Smooth muscle cell (in vitro differentiated cells): ENCODE measurements around the gene TM9SF1. TPM values are rescaled to one million over a fixed set of nuclear protein-coding genes. Genes with fewer than 3 reads are reported as not detected.

Experiments used
- DNase-seq: peaks from one replicate; lab custom pipeline; 2025; ENCODE audit not compliant: unreplicated experiment; lab: John Stamatoyannopoulos, UW
- H2AFZ ChIP-seq: fragments of 200-600 bp; sonication (generic); 2 replicates; pipeline ENCODE4 v1.6.0; 2016; ENCODE audit warnings: antibody characterized with exemption, low read depth, mild to moderate bottlenecking
- H3F3A ChIP-seq: fragments of 200-600 bp; sonication (generic); 2 replicates; pipeline ENCODE4 v1.6.0; 2017; ENCODE audit warnings: antibody characterized with exemption, low read depth
- H3K27ac ChIP-seq: fragments of 200-600 bp; sonication (generic); 2 replicates; pipeline ENCODE4 v1.5.1; 2016; ENCODE audit warnings: low read depth, mild to moderate bottlenecking
- H3K27me3 ChIP-seq: fragments of 200-600 bp; sonication (generic); 2 replicates; pipeline ENCODE4 v1.6.1; 2016; ENCODE audit warnings: low read depth, mild to moderate bottlenecking
- H3K36me3 ChIP-seq: fragments of 200-600 bp; sonication (generic); 2 replicates; pipeline ENCODE4 v1.5.1; 2016; ENCODE audit warnings: low read depth
- H3K4me1 ChIP-seq: fragments of 200-600 bp; sonication (generic); 2 replicates; pipeline ENCODE4 v1.5.1; 2016; ENCODE audit warnings: low read depth
- H3K4me2 ChIP-seq: fragments of 200-600 bp; sonication (generic); 2 replicates; pipeline ENCODE4 v1.6.0; 2016; ENCODE audit warnings: mild to moderate bottlenecking
- H3K4me3 ChIP-seq: fragments of 200-600 bp; sonication (generic); 2 replicates; pipeline ENCODE4 v1.5.1; 2016; ENCODE audit warnings: mild to moderate bottlenecking
- H3K79me2 ChIP-seq: fragments of 200-600 bp; sonication (generic); 2 replicates; pipeline ENCODE4 v1.6.0; 2016; ENCODE audit warnings: low read depth, mild to moderate bottlenecking
- H3K9ac ChIP-seq: fragments of 200-600 bp; sonication (generic); 2 replicates; pipeline ENCODE4 v1.6.0; 2016; ENCODE audit warnings: low read depth
- H3K9me3 ChIP-seq: fragments of 200-600 bp; sonication (generic); replicated peaks from 2 replicates; pipeline ENCODE4 v1.5.1; 2016; ENCODE audit warnings: low read depth
- H4K20me1 ChIP-seq: fragments of 200-600 bp; sonication (generic); 2 replicates; pipeline ENCODE4 v1.6.0; 2016; ENCODE audit warnings: low read depth
- CTCF ChIP-seq: fragments of 200-600 bp; sonication (generic); IDR thresholded peaks from 2 replicates; pipeline ENCODE4 v1.5.1; 2017; ENCODE audit warnings: borderline replicate concordance, mild to moderate bottlenecking, antibody characterized with exemption; ENCODE audit not compliant: insufficient read depth, poor library complexity, severe bottlenecking
- WGBS: methylation state at CpG from one replicate; pipeline ENCODE4 v1.1.7; 2016; ENCODE audit warnings: low lambda C conversion rate; 5-methylcytosine and 5-hydroxymethylcytosine counted together
- polyA plus RNA-seq: library from polyadenylated mRNA; unstranded; fragments of >200 nt; fragmentation: Nextera tagmentation; extraction: Ambion mirVana; gene quantifications from 2 replicates; pipeline ENCODE4 v1.2.1, GENCODE V29; 2016
- total RNA-seq: library from RNA; depleted of rRNA; stranded (reverse); fragments of >200 nt; gene quantifications from 2 replicates; pipeline ENCODE4 v1.2.3, GENCODE V29; 2014

The TM9SF1 gene
- total and polyA plus RNA-seq, 2 experiments from 2014 or later: 66.6 to 86.5 TPM

GRCh38 chr14:24184104-24184970, 10.9 kb downstream of the TM9SF1 start:
- 95% methylated on average over 19 of the region's 19 CpGs for WGBS
- Histone ChIP-seq H3K79me2 (peaks cover 9% of the 10 kb centered on the region), H3K9me3 (no peaks in the 10 kb centered on the region), H3K27ac (no peak overlapping the region), H3F3A (peaks cover 5% of the 10 kb centered on the region), H3K36me3 (no peaks in the 10 kb centered on the region), H2AFZ (no peak overlapping the region), H3K27me3 (no peaks in the 10 kb centered on the region), H4K20me1 (no peaks in the 10 kb centered on the region), H3K9ac (no peak overlapping the region), H3K4me2 (no peak overlapping the region), H3K4me1 (peaks cover 11% of the 10 kb centered on the region), H3K4me3 (no peak overlapping the region)
- no peak for TF ChIP-seq CTCF
- DNase-seq: no peak

GRCh38 chr14:24183014-24183481, 12.2 kb downstream of the TM9SF1 start:
- H3F3A ChIP-seq: no peaks in the 10 kb centered on the region
- no peak overlapping the region for H3K4me2 ChIP-seq
- H3K27me3 ChIP-seq: no peaks in the 10 kb centered on the region
- H3K4me3 ChIP-seq: no peak overlapping the region
- H3K9ac ChIP-seq: no peak overlapping the region
- H4K20me1 ChIP-seq: no peaks in the 10 kb centered on the region
- peaks cover 6% of the 10 kb centered on the region for H3K4me1 ChIP-seq
- no peak overlapping the region for H3K27ac ChIP-seq
- peaks cover 9% of the 10 kb centered on the region for H3K79me2 ChIP-seq
- TF ChIP-seq CTCF: no peak
- DNase-seq: no peak
- no peaks in the 10 kb centered on the region for H3K36me3 ChIP-seq
- 97% methylated on average over 15 of the region's 15 CpGs for WGBS
- no peak overlapping the region for H2AFZ ChIP-seq
- no peaks in the 10 kb centered on the region for H3K9me3 ChIP-seq

- Histone ChIP-seq H3K27ac (no peak overlapping the region), H3K9me3 (no peaks in the 10 kb centered on the region), H3K4me2 (no peak overlapping the region), H2AFZ (no peak overlapping the region), H4K20me1 (no peaks in the 10 kb centered on the region), H3K27me3 (no peaks in the 10 kb centered on the region), H3F3A (no peaks in the 10 kb centered on the region), H3K36me3 (no peaks in the 10 kb centered on the region), H3K4me1 (no peaks in the 10 kb centered on the region), H3K4me3 (no peak overlapping the region), H3K9ac (no peak overlapping the region), H3K79me2 (peaks cover 5% of the 10 kb centered on the region)
- WGBS: 90% methylated on average over 14 of the region's 14 CpGs
- no peak for DNase-seq
- no peak for TF ChIP-seq CTCF
Measured at GRCh38 chr14:24182110-24182882, 12.9 kb downstream of the TM9SF1 start.
